Activated CD4-positive, alpha-beta T cell treated with anti-CD3 and anti-CD28 coated beads, Interleukin-2, amount 50 U/mL, for 4 hours (primary cell): ENCODE measurements around the gene AUTS2.

Source experiments
- DNase-seq, 2 experiments: peaks; one replicate each; pipeline ENCODE4 v3.0.0-alpha.2; 2020

The AUTS2 gene

GRCh38 chr7:70458745-70459144 lies 860.5 kb downstream of the AUTS2 start:
- no peak for DNase-seq

DNA sequence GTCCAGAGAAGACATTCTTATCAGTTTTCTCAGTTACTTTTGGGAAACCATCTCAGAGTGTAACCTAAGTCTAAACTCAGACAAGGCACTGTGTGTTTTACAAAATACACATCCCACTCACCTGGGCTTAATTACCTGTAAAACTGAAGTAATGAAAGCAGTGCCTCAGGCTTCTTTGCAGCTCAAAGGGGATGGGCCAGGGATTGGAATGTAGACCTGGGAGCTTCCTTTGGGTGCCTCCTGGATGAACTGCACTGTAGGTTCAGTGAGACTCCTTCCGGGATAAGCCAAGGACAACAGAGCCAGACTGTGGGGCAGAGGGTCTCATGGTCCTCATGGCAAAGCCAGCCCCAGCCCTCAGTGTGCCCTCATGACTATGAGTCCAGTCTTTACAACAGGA lies 861.3 kb downstream of the AUTS2 start:
- no peak for DNase-seq

DNA sequence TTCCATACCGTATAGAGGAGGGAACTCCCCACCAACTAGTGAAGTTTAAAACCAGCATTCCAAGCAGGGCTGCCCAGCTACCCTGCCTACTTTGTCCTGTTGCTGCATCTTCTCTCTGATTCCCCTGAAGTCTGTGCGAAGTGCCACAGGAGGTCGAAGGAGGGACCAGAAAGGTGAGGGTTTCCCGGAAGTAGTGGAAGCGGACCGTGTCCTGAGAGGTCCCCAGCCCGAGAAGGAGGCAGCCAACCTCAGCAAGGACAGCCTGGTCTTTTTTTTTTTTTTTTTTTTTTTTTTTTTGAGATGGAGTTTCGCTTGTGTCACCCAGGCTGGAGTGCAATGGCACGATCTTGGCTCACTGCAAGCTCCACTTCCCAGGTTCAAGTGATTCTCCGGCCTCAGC lies 861.8 kb downstream of the AUTS2 start:
- DNase-seq: no peak

DNA sequence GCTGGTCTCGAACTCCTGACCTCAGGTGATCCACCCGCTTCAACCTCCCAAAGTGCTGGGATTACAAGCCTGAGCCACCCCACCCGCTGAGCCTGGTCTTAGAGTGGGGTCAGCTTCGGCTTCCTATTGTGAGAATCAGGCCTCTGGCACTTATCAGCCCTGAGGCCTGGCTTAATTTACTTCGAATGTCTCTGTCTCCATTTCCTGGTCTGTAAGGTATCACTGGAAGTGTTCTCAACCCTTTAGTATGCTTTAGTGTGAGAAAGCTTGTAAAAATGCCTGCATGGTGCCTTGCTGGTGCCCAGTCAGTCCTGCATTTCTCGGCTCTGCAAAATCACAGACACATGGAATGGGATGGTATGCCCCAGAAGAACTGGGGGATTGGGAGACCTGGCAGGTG lies 862.3 kb downstream of the AUTS2 start:
- DNase-seq: no peak

DNA sequence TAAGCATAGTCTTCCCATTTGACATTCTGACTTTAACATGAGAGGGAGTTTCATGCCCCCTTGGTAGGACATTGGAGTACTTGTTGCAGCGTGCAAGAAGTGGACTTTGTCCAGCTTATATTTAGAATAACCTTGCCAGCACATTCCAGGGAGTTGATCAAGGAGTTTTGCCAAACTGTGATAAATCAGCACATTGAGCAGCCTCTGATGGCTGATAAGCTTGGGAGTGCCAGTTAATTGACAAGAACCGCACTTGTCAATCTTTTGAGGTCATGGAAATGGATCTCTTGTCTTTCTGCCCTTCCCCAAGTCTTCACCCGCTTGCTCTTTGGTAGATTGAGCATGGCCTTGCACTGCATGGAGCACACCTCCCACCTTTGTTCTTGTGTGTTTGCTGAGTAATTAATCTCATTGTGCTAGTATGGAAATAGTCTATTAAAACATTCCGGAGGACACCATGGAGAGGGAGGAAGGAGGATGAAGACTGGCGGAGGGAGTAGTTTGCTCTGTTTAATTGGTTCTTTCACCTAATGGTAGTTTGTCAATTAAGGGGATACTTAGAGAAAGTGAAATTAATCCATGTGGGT lies 865.2 kb downstream of the AUTS2 start:
- no peak for DNase-seq

DNA sequence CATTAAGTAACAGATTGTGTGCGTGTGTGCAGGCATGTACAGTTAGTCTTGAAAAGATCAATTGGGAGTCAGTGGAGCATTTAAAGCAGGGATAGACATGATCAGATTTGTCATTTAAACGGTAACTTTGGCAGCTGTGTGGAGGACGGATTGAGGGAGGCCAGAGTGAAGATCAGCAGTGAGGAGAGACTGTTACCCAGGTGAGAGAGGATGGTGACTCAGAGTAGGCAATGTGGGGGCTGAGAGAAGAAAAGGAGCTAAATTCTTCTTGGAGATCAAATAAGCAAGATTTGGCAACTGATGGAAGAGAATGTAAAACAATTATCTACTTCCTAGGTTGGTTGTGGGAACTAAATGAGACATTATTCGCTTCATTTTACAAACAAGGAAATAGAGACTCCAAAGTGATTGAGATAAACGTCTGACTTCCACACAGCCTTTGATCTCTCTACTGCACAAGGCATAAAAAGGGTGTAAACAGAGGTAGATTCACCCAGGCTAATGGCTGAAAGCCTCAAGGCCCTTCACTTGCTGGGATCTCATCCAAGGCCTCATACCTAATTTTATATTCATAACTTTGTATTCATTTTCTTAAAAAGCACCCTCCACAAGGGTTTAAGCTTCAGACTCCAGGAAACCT lies 868.6 kb downstream of the AUTS2 start:
- no peak for DNase-seq

GRCh38 chr7:70470746-70471145 lies 872.5 kb downstream of the AUTS2 start:
- no peak for DNase-seq

- DNase-seq: no peak
Measured at GRCh38 chr7:70472601-70473237, 874.4 kb downstream of the AUTS2 start.

DNA sequence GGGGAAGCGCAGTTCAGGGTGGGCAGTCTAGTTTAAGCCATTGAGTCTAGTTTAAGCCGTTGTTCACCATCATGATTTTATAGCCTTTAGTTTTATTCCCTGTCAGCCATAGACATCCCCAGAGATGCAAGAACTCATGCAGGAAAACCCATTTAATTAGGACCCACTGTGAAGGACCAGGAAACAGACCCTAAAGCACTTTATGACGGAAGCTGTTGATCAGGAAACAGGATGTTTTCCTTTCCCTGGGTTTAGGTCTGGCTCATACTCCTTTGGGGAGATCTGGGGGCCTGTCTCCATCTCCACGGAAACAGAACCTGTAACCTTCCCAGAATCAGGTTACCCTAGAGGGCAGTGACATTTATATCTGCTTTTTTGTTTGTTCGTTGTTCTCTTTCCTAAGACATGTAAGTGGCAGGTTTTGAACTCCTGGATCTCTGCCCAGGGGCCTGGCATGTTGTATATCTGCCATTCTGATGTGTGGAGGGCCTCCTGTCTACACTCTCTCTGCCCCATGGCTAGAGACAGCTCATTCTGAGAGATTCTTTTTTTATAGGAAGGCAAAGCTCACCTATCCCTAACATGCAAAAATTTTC lies 876.5 kb downstream of the AUTS2 start:
- DNase-seq: no peak

- no peak for DNase-seq
Measured at GRCh38 chr7:70477036-70478010, 879.0 kb downstream of the AUTS2 start.

DNA sequence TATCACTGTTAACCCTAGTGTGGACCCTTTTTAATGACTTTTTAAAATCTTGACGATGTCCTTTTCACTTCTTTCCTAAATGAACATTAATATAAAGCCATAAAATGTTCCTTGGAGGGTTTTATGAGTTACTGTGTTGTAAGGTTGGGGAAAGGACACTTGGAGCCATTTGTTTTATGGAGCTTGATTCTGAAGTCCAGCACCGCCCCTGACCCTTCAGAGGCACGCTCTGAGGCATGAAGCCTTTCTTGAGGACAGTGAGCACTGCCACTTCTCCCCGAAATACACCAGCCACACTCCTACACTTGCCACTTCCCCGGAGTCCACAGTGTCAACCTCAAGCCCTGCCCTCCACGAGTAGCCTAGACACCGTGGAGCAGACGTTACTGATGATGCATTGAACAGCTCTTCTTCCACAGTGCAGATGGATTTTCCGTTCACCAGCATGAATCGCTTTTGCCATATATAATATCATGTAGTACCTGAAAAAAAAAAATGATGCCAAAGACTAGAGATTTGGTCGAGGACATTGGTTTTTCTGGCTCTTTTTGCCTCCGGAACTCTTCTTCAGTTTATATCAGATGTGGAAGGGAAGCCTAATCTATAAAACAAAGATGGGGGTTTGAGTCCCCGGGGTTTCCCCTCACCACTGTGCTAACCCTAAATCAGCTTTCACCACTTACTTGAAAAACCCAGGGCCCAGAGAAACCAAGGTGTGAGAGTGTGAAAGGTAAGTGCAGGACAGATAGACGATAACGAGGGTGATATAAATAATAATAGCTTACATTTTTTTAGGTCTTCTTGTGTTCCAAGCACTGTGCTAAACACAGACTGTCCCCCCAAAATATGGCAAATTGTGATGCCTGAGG lies 881.1 kb downstream of the AUTS2 start:
- DNase-seq: no peak

GRCh38 chr7:70480927-70481569 lies 882.8 kb downstream of the AUTS2 start:
- no peak for DNase-seq

GRCh38 chr7:70481570-70482123 lies 883.4 kb downstream of the AUTS2 start:
- DNase-seq: no peak

DNA sequence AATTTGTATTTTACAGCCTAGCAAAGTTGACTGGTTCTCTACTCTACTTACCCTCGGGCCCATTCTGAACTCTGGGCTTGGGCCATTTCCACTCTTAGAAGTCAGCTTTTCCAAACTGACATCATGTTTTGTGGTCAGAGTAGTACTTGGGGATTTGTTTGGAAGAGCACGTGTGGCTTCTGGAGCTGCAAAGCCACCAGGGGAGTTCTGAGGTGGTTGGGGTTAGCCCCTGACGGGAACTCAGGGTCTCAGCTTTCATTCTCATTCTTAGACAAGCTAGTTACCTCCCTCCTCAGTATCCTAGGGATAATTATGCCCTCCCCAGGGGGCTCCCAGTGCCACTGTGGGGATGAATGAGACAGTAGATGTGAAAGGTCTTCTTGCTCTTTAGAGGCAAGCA lies 886.0 kb downstream of the AUTS2 start:
- no peak for DNase-seq

GRCh38 chr7:70486977-70487376 lies 888.7 kb downstream of the AUTS2 start:
- DNase-seq: no peak

DNA sequence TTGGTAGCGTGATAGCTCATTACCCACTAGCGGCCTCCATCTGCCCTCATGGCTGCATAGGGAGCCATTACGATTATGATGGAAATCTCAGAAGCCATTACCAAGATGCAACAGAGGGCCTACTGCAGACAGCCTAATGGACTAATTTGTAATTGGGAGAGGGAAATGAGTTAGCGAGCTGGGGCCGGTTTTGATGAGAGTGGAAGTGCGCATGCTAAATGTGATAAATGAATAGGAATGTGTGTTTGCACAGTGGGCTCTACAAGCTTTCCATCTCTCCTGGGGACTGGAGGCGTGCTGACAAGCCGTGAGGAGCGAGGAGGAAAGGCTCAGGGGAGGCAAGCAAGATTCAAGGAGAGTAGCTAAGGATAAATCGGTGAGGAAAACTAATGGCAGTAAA lies 889.2 kb downstream of the AUTS2 start:
- no peak for DNase-seq

DNA sequence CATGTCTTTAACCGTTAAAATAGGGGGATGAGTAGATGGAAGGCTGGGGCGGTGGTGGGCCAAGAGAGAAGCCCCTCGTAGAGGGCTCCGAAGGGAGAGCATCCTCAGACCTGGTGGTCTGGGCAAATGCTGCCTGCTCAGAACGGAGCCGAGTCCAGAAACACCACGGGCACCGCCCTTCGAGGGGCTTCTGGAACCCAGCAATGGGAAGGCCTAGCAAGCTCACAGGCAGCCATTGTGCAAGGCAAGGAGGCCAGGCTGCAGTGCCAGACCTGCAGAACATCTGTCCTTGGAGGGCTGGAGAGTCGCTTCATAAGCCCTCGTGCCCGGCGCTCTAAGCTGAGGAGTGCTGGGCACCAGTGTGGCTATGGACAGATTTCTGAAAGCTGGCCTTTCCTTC lies 889.6 kb downstream of the AUTS2 start:
- DNase-seq: no peak

DNA sequence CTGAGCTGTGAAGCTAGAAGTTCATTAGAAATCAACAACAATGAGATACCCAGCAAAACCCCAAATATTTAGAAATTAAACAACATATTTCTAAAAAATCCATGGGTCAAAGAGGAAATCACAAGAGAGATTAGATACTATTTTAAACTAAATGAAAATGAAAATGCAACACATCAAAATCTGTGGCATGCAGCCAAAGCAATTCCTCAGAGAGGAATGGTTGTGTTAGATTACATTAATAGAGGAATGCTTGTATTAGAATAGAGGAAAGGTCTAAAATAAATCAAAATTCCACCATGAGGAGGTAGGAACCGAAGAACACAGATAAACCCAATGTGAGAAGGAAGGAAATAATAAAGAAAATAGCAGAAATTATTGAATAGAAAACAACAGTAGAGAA lies 891.5 kb downstream of the AUTS2 start:
- no peak for DNase-seq

DNA sequence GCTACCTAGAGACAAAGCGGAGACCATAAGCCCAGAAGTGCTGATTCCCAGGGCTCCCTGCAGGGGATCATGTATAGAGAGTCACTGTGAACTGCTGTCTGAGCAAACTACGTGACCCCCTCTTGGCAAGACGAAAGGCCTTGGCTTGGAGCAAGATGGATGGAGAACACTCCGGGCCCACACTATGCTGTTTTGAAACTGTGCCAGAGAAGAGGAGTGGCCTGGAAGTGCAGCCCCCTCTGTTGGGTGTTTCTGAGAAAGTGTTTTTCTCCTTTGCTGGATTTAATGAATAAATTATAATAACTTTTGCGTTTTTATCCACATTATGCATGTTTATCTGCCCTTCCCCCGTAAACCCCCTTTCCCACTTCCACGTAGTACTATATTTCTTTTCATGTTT lies 894.4 kb downstream of the AUTS2 start:
- DNase-seq: no peak

GRCh38 chr7:70494225-70495032 lies 896.2 kb downstream of the AUTS2 start:
- DNase-seq: no peak
